ENCODE results near the gene DGAT2L6.

Gene DGAT2L6

GRCh38 chrX:70166601-70167590, 10.4 kb upstream of the DGAT2L6 start:
- no peak overlapping the region for H3K4me3 ChIP-seq (ENCODE audit: low read depth, low read length)
- H3K9ac ChIP-seq (ENCODE audit: low read depth, low read length), result no peak overlapping the region

GRCh38 chrX:70168238-70169188, 8.8 kb upstream of the DGAT2L6 start:
- peak overlapping the region; percentile 25 for H3K4me3 ChIP-seq (ENCODE audit: low read depth, low read length)
- peaks cover 47% of the 10 kb centered on the region for H3K4me1 ChIP-seq (ENCODE audit: control insufficient read depth, insufficient read depth, low read length)
- peak overlapping the region; percentile 84 for H3K27ac ChIP-seq (ENCODE audit: low read depth, low read length)
- peaks cover 23% of the 10 kb centered on the region; the same call in 1 of the 2 replicates for H3K9me3 ChIP-seq (ENCODE audit: control insufficient read depth, insufficient read depth, low read length)
- H3K36me3 ChIP-seq (ENCODE audit: control insufficient read depth, insufficient read depth, low read length), result peaks cover 4% of the 10 kb centered on the region; the same call in 1 of the 2 replicates
- H3K9ac ChIP-seq (ENCODE audit: low read depth, low read length), result no peak overlapping the region
- H3K27me3 ChIP-seq (ENCODE audit: control insufficient read depth, insufficient read depth, low read length), result no peaks in the 10 kb centered on the region

More at GRCh38 chrX:70166601-70167590, 10.4 kb upstream of the DGAT2L6 start:
- peaks cover 18% of the 10 kb centered on the region; the same call in 1 of the 2 replicates for H3K9me3 ChIP-seq (ENCODE audit: control insufficient read depth, insufficient read depth, low read length)
- H3K36me3 ChIP-seq (ENCODE audit: control insufficient read depth, insufficient read depth, low read length), result peaks cover 9% of the 10 kb centered on the region; the same call in 1 of the 2 replicates
- H3K27me3 ChIP-seq (ENCODE audit: control insufficient read depth, insufficient read depth, low read length), result no peaks in the 10 kb centered on the region
- peak overlapping the region; percentile 84 for H3K27ac ChIP-seq (ENCODE audit: low read depth, low read length)
- H3K4me1 ChIP-seq (ENCODE audit: control insufficient read depth, insufficient read depth, low read length), result peaks cover 32% of the 10 kb centered on the region

- H3K27me3 ChIP-seq (ENCODE audit: control insufficient read depth, insufficient read depth, low read length), result no peaks in the 10 kb centered on the region
- H3K4me1 ChIP-seq (ENCODE audit: control insufficient read depth, insufficient read depth, low read length), result peaks cover 48% of the 10 kb centered on the region
- peak overlapping the region; percentile 84 for H3K27ac ChIP-seq (ENCODE audit: low read depth, low read length)
- peaks cover 4% of the 10 kb centered on the region; the same call in 1 of the 2 replicates for H3K36me3 ChIP-seq (ENCODE audit: control insufficient read depth, insufficient read depth, low read length)
- no peak overlapping the region for H3K9ac ChIP-seq (ENCODE audit: low read depth, low read length)
- H3K4me3 ChIP-seq (ENCODE audit: low read depth, low read length), result no peak overlapping the region
- H3K9me3 ChIP-seq (ENCODE audit: control insufficient read depth, insufficient read depth, low read length), result peaks cover 27% of the 10 kb centered on the region; the same call in 1 of the 2 replicates
These were observed 8.0 kb upstream of the DGAT2L6 start for GRCh38 chrX:70169281-70169680.

- Histone ChIP-seq H3K4me1 (ENCODE audit: control insufficient read depth, insufficient read depth, low read length) (peaks cover 48% of the 10 kb centered on the region), H3K9ac (ENCODE audit: low read depth, low read length) (no peak overlapping the region), H3K36me3 (ENCODE audit: control insufficient read depth, insufficient read depth, low read length) (no peaks in the 10 kb centered on the region), H3K9me3 (ENCODE audit: control insufficient read depth, insufficient read depth, low read length) (peaks cover 30% of the 10 kb centered on the region), H3K27me3 (ENCODE audit: control insufficient read depth, insufficient read depth, low read length) (no peaks in the 10 kb centered on the region), H3K27ac (ENCODE audit: low read depth, low read length) (peak overlapping the region; percentile 89), H3K4me3 (ENCODE audit: low read depth, low read length) (0 out of 2 replicates have a peak overlapping the region, but pooled peaks have one; percentile 10)
These were observed 5.7 kb upstream of the DGAT2L6 start for GRCh38 chrX:70171624-70172023.

- Histone ChIP-seq H3K27me3 (ENCODE audit: control insufficient read depth, insufficient read depth, low read length) (no peaks in the 10 kb centered on the region), H3K9ac (ENCODE audit: low read depth, low read length) (no peak overlapping the region), H3K9me3 (ENCODE audit: control insufficient read depth, insufficient read depth, low read length) (peaks cover 28% of the 10 kb centered on the region), H3K4me1 (ENCODE audit: control insufficient read depth, insufficient read depth, low read length) (peaks cover 45% of the 10 kb centered on the region), H3K36me3 (ENCODE audit: control insufficient read depth, insufficient read depth, low read length) (no peaks in the 10 kb centered on the region), H3K4me3 (ENCODE audit: low read depth, low read length) (no peak overlapping the region), H3K27ac (ENCODE audit: low read depth, low read length) (peak overlapping the region; percentile 53)
These were observed 5.1 kb upstream of the DGAT2L6 start for GRCh38 chrX:70172221-70172620.

- H3K9me3 ChIP-seq (ENCODE audit: control insufficient read depth, insufficient read depth, low read length), result peaks cover 28% of the 10 kb centered on the region
- H3K27me3 ChIP-seq (ENCODE audit: control insufficient read depth, insufficient read depth, low read length), result no peaks in the 10 kb centered on the region
- H3K4me3 ChIP-seq (ENCODE audit: low read depth, low read length), result no peak overlapping the region
- H3K4me1 ChIP-seq (ENCODE audit: control insufficient read depth, insufficient read depth, low read length), result peaks cover 37% of the 10 kb centered on the region
- H3K36me3 ChIP-seq (ENCODE audit: control insufficient read depth, insufficient read depth, low read length), result no peaks in the 10 kb centered on the region
- no peak overlapping the region for H3K27ac ChIP-seq (ENCODE audit: low read depth, low read length)
- no peak overlapping the region for H3K9ac ChIP-seq (ENCODE audit: low read depth, low read length)
These were observed 4.3 kb upstream of the DGAT2L6 start for GRCh38 chrX:70172964-70173363.

GRCh38 chrX:70174754-70175153, 2.5 kb upstream of the DGAT2L6 start:
- Histone ChIP-seq H3K36me3 (ENCODE audit: control insufficient read depth, insufficient read depth, low read length) (no peaks in the 10 kb centered on the region), H3K27me3 (ENCODE audit: control insufficient read depth, insufficient read depth, low read length) (no peaks in the 10 kb centered on the region), H3K4me1 (ENCODE audit: control insufficient read depth, insufficient read depth, low read length) (peaks cover 26% of the 10 kb centered on the region), H3K27ac (ENCODE audit: low read depth, low read length) (no peak overlapping the region), H3K9ac (ENCODE audit: low read depth, low read length) (no peak overlapping the region), H3K9me3 (ENCODE audit: control insufficient read depth, insufficient read depth, low read length) (peaks cover 31% of the 10 kb centered on the region), H3K4me3 (ENCODE audit: low read depth, low read length) (no peak overlapping the region)

GRCh38 chrX:70175338-70175737, 1.9 kb upstream of the DGAT2L6 start:
- no peaks in the 10 kb centered on the region for H3K27me3 ChIP-seq (ENCODE audit: control insufficient read depth, insufficient read depth, low read length)

GRCh38 chrX:70183091-70183490, 5.8 kb downstream of the DGAT2L6 start:
- Histone ChIP-seq H3K9me3 (ENCODE audit: control insufficient read depth, insufficient read depth, low read length) (peaks cover 55% of the 10 kb centered on the region), H3K9ac (ENCODE audit: low read depth, low read length) (no peak overlapping the region), H3K36me3 (ENCODE audit: control insufficient read depth, insufficient read depth, low read length) (no peaks in the 10 kb centered on the region), H3K27ac (ENCODE audit: low read depth, low read length) (no peak overlapping the region), H3K4me3 (ENCODE audit: low read depth, low read length) (no peak overlapping the region), H3K27me3 (ENCODE audit: control insufficient read depth, insufficient read depth, low read length) (no peaks in the 10 kb centered on the region; the same call in 1 of the 2 replicates), H3K4me1 (ENCODE audit: control insufficient read depth, insufficient read depth, low read length) (no peaks in the 10 kb centered on the region)

More at GRCh38 chrX:70175338-70175737, 1.9 kb upstream of the DGAT2L6 start:
- Histone ChIP-seq H3K9ac (ENCODE audit: low read depth, low read length) (no peak overlapping the region), H3K36me3 (ENCODE audit: control insufficient read depth, insufficient read depth, low read length) (no peaks in the 10 kb centered on the region), H3K4me1 (ENCODE audit: control insufficient read depth, insufficient read depth, low read length) (peaks cover 26% of the 10 kb centered on the region), H3K4me3 (ENCODE audit: low read depth, low read length) (no peak overlapping the region), H3K9me3 (ENCODE audit: control insufficient read depth, insufficient read depth, low read length) (peaks cover 33% of the 10 kb centered on the region), H3K27ac (ENCODE audit: low read depth, low read length) (no peak overlapping the region)

- H3K36me3 ChIP-seq (ENCODE audit: control insufficient read depth, insufficient read depth, low read length), result no peaks in the 10 kb centered on the region
- H3K9ac ChIP-seq (ENCODE audit: low read depth, low read length), result no peak overlapping the region
- H3K9me3 ChIP-seq (ENCODE audit: control insufficient read depth, insufficient read depth, low read length), result peaks cover 30% of the 10 kb centered on the region
- H3K27ac ChIP-seq (ENCODE audit: low read depth, low read length), result no peak overlapping the region
- no peaks in the 10 kb centered on the region for H3K27me3 ChIP-seq (ENCODE audit: control insufficient read depth, insufficient read depth, low read length)
- H3K4me3 ChIP-seq (ENCODE audit: low read depth, low read length), result no peak overlapping the region
- no peaks in the 10 kb centered on the region for H3K4me1 ChIP-seq (ENCODE audit: control insufficient read depth, insufficient read depth, low read length)
These were observed 12.9 kb downstream of the DGAT2L6 start for GRCh38 chrX:70190225-70190624.

All from HUES48 (cell line).